ENCODE measurements around the gene KRT8.

KRT8 gene

DNA sequence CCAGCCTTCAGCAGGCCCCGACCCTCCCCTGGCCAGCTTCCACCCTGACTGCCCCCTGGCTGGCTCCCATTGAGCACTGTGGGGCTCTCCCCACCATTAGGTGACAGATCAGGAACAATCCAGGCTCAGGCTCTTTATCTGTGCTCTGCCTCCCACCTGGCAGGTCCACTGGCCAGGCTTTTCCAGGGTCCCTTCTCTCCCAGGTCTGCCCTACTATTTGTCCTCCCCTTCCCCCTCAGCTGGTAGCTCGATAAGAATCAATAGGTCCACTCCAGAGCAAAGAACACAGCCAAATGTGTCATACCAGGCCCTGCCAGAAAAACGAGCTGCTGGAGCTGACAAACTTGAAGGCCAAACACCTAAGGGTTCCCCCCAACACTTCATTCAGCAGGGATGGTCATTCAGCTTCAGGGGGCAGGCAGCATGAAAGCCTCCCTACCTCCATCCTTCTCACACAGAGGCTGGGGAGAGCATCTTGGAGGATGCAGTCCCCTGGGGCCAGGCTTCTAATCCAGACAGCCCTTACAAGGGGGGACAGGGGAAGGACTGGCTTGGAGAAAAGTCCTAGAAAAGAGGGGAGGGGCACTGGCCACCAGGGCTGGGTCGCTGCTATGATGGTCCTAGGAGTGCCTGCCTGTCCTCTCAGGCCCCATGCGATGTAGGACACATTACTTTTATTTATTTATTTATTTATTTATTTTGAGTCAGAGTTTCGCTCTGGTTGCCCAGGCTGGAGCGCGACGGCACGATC lies 42.1 kb upstream of the KRT8 start:
- Histone ChIP-seq H3K27me3 (ENCODE audit: control insufficient read depth in 2 of 2, insufficient read depth in 2 of 2, low read length in 2 of 2) (peaks cover 0 to 2% of the 10 kb centered on the region in 2 donors), H3K9ac (ENCODE audit: low read depth in 1 of 2, low read length in 2 of 2) (peak overlapping the region in 1 of 2 donors; percentile 38), H3K4me1 (ENCODE audit: control insufficient read depth in 2 of 2, insufficient read depth in 2 of 2, low read length in 2 of 2) (peaks cover 35 to 66% of the 10 kb centered on the region in 2 donors), H3K27ac (ENCODE audit: low read depth in 2 of 2, low read length in 2 of 2) (no peak overlapping the region), H3K4me3 (ENCODE audit: low read length in 2 of 2) (no peak overlapping the region), H3K9me3 (ENCODE audit: control insufficient read depth in 2 of 2, low read length in 2 of 2) (no peaks in the 10 kb centered on the region), H3K36me3 (ENCODE audit: control insufficient read depth in 2 of 2, insufficient read depth in 2 of 2, low read length in 2 of 2) (peaks cover 13 to 18% of the 10 kb centered on the region in 2 donors)

DNA sequence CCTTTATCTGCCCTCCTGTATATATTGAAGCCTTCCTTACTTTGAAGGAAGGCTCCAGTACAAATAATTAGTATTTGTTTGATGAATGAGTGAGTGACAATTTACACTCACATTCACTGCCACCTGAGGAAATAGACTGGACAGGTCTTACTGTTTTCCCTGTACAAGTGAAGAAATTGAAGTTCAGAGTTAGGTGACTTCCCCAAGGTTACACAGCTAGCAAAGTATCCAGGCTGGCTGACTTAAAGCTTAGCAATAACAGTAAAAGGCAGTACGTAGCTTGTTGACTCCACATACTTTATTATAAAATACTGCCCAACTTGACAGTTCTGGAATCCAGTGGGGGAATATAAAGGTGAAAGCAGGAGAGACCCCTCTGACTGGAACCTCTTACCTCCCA lies 41.5 kb upstream of the KRT8 start:
- H3K36me3 ChIP-seq (ENCODE audit: control insufficient read depth in 2 of 2, insufficient read depth in 2 of 2, low read length in 2 of 2) = peaks cover 8 to 12% of the 10 kb centered on the region in 2 donors
- no peak overlapping the region for H3K4me3 ChIP-seq (ENCODE audit: low read length in 2 of 2)
- H3K9ac ChIP-seq (ENCODE audit: low read depth in 1 of 2, low read length in 2 of 2) = peak overlapping the region in 1 of 2 donors; percentile 38
- peaks cover 30 to 64% of the 10 kb centered on the region in 2 donors for H3K4me1 ChIP-seq (ENCODE audit: control insufficient read depth in 2 of 2, insufficient read depth in 2 of 2, low read length in 2 of 2)
- peak overlapping the region; percentile 9 to 22 for H3K27ac ChIP-seq (ENCODE audit: low read depth in 2 of 2, low read length in 2 of 2)
- peaks cover 0 to 2% of the 10 kb centered on the region in 2 donors for H3K27me3 ChIP-seq (ENCODE audit: control insufficient read depth in 2 of 2, insufficient read depth in 2 of 2, low read length in 2 of 2)
- H3K9me3 ChIP-seq (ENCODE audit: control insufficient read depth in 2 of 2, low read length in 2 of 2) = no peaks in the 10 kb centered on the region

DNA sequence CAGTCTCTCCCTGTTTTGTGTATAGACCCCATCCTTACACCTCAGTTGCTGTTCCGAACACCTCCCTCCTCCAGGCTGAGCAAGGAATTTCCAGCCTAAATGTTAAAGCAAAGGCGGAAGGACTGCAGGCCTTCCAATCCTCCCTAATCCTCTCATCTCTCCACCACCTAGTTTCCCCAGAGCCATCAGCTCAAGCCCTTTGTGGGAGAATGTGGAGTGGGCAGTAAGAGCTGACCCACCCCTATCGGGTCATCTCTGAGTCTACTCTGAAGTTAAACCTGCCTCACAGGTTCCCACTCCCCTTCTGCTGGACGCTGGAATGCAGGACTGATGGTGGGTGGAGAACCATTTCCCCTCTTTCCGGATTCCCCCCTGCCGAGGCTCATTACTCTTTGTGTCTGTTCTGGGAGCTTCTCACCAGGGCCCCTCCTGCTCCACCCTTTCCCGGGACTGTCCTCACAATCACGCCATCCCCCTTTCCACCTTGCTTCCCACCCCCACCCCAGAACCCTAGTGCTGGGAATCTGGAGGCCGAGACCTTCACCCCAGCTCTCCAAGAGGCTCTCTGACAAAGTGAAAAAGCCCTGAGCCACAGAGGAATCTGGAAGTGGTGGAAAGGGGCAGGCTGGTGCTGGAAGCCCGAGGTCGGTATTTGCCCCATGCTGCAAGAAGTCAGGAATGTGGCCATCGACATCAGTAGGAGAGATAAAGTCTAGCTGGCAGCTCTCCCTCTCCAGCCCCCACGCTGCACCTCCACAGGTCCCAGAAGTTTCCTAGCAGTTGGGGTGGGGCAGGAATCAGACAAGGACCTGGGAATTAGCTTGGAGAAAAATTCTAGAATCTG lies 40.7 kb upstream of the KRT8 start:
- Histone ChIP-seq H3K9me3 (ENCODE audit: control insufficient read depth in 2 of 2, low read length in 2 of 2) (no peaks in the 10 kb centered on the region), H3K9ac (ENCODE audit: low read depth in 1 of 2, low read length in 2 of 2) (peak overlapping the region in 1 of 2 donors; percentile 38), H3K36me3 (ENCODE audit: control insufficient read depth in 2 of 2, insufficient read depth in 2 of 2, low read length in 2 of 2) (peaks cover under 1 to 6% of the 10 kb centered on the region in 2 donors), H3K4me1 (ENCODE audit: control insufficient read depth in 2 of 2, insufficient read depth in 2 of 2, low read length in 2 of 2) (peaks cover 27 to 56% of the 10 kb centered on the region in 2 donors), H3K27ac (ENCODE audit: low read depth in 2 of 2, low read length in 2 of 2) (peak overlapping the region in 1 of 2 donors; percentile 9), H3K27me3 (ENCODE audit: control insufficient read depth in 2 of 2, insufficient read depth in 2 of 2, low read length in 2 of 2) (peaks cover 0 to 2% of the 10 kb centered on the region in 2 donors), H3K4me3 (ENCODE audit: low read length in 2 of 2) (no peak overlapping the region)

DNA sequence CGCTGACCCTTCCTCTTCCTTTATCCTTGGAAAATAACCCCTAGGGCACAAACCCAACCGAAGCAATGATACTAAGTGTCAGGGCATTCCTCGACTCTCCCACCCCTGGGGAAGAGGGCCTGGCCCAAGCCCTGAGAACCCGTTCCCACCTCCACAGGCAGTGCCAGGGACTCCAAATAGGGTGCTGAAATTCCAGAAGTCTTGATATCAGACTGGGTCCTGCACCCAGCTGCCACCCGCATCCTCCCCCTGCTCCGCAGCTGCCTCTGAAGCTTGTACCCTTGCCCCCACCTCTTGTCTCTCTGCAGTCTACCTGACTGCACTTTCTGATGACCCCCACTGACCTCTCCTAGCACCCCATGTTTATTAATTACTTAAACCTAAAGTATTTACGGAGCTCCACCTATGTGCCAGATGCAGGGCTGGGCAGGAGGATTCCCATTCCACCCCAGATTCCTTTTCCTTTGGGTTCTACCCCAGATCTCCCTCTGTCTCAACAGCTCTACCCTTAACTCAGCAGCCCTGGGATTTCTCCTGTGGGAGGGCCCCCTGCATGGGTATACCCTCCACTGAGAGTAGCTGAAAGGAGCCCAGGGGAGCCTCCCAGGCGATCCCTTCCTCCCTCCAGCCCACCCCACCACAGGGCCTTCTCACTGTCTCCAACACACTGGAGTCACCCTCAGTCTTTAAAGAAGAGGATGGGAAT lies 40.0 kb upstream of the KRT8 start:
- Histone ChIP-seq H3K27ac (ENCODE audit: low read depth in 2 of 2, low read length in 2 of 2) (no peak overlapping the region), H3K27me3 (ENCODE audit: control insufficient read depth in 2 of 2, insufficient read depth in 2 of 2, low read length in 2 of 2) (peaks cover 0 to 2% of the 10 kb centered on the region in 2 donors), H3K4me1 (ENCODE audit: control insufficient read depth in 2 of 2, insufficient read depth in 2 of 2, low read length in 2 of 2) (peaks cover 25 to 49% of the 10 kb centered on the region in 2 donors), H3K36me3 (ENCODE audit: control insufficient read depth in 2 of 2, insufficient read depth in 2 of 2, low read length in 2 of 2) (no peaks in the 10 kb centered on the region), H3K4me3 (ENCODE audit: low read length in 2 of 2) (no peak overlapping the region), H3K9ac (ENCODE audit: low read depth in 1 of 2, low read length in 2 of 2) (no peak overlapping the region), H3K9me3 (ENCODE audit: control insufficient read depth in 2 of 2, low read length in 2 of 2) (no peaks in the 10 kb centered on the region)

DNA sequence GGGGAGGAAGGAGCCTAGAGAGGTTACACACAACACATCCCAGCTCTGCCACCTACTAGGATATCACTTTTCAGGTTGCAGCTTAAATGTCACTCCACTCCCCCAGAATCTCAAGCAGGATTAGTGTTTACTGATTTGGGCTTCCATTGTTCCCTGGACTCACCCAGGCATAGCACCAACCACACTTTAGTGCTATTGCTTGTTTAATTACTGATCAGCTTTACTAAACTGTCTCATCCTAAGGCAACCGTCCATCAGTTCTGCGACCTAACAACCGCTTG lies 38.0 kb upstream of the KRT8 start:
- H3K27me3 ChIP-seq (ENCODE audit: control insufficient read depth in 2 of 2, insufficient read depth in 2 of 2, low read length in 2 of 2) = no peaks in the 10 kb centered on the region
- H3K4me3 ChIP-seq (ENCODE audit: low read length in 2 of 2) = peak overlapping the region in 1 of 2 donors; percentile 30
- H3K27ac ChIP-seq (ENCODE audit: low read depth in 2 of 2, low read length in 2 of 2) = peak overlapping the region; percentile 84 to 87
- H3K4me1 ChIP-seq (ENCODE audit: control insufficient read depth in 2 of 2, insufficient read depth in 2 of 2, low read length in 2 of 2) = peaks cover 24 to 39% of the 10 kb centered on the region in 2 donors
- H3K9ac ChIP-seq (ENCODE audit: low read depth in 1 of 2, low read length in 2 of 2) = peak overlapping the region in 1 of 2 donors; percentile 49
- H3K9me3 ChIP-seq (ENCODE audit: control insufficient read depth in 2 of 2, low read length in 2 of 2) = no peaks in the 10 kb centered on the region
- H3K36me3 ChIP-seq (ENCODE audit: control insufficient read depth in 2 of 2, insufficient read depth in 2 of 2, low read length in 2 of 2) = no peaks in the 10 kb centered on the region

DNA sequence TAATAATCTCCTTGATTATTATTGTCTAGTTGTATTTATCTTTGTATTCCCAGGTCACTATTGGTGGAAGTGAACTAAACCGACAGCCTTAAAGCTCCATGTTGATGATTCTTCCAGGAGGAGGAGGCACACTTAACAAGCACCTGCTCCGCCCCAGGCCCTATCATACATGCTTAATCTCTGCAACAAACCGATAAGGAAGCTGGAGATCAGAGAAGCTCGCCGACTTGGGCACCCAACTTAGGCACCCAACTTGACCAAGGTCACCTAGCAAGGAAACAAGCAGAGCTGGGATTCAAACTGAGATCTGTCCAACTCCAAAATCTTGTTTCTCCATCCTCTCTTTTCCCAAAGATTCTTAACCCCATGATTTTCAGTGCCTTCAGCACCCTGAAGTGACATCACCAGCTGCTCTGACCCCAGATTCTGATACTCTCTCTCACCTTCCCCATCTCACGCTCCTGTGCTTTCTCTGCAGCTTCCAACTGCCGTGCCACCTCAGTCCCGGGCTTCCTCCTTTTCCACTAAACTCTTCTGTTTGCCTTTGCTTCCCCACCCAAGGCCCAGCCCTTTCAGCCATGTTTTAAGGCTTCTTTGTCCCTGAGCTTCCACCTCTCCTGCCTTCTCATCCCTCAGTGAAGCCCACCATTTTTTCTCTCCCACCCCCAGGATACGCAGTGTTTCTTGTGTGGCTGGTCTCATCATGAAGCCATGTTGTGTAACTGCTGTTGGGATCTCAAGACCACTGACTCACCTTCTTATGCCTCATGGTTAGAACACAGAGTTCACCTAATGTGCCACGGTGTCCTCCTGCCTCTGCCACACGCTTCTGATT lies 37.4 kb upstream of the KRT8 start:
- Histone ChIP-seq H3K27me3 (ENCODE audit: control insufficient read depth in 2 of 2, insufficient read depth in 2 of 2, low read length in 2 of 2) (no peaks in the 10 kb centered on the region), H3K36me3 (ENCODE audit: control insufficient read depth in 2 of 2, insufficient read depth in 2 of 2, low read length in 2 of 2) (no peaks in the 10 kb centered on the region), H3K9ac (ENCODE audit: low read depth in 1 of 2, low read length in 2 of 2) (peak overlapping the region; percentile 34 to 49), H3K4me3 (ENCODE audit: low read length in 2 of 2) (peak overlapping the region; percentile 20 to 30), H3K9me3 (ENCODE audit: control insufficient read depth in 2 of 2, low read length in 2 of 2) (no peaks in the 10 kb centered on the region), H3K27ac (ENCODE audit: low read depth in 2 of 2, low read length in 2 of 2) (peak overlapping the region; percentile 84 to 87), H3K4me1 (ENCODE audit: control insufficient read depth in 2 of 2, insufficient read depth in 2 of 2, low read length in 2 of 2) (peaks cover 22 to 37% of the 10 kb centered on the region in 2 donors)

DNA sequence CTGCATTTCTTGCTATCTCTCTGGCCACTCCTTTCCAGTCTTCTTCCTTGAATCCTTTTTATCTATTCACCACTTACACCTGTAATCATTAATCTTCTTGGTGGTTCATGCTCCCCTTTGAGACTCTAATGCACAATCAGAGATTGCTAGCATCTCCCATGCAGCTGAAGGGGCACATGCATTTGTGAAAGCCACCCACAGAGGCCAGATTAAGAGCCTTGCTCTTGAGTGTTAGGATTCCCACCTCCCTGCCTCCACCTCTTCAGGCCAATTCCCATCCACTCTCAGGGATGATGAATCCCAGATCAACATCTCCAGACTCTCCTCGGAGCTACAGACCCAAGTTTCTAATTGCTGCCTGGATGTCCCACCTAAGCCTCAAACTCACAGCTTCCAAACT lies 24.7 kb upstream of the KRT8 start:
- Histone ChIP-seq H3K9me3 (ENCODE audit: control insufficient read depth in 2 of 2, low read length in 2 of 2) (no peaks in the 10 kb centered on the region), H3K4me3 (ENCODE audit: low read length in 2 of 2) (no peak overlapping the region), H3K9ac (ENCODE audit: low read depth in 1 of 2, low read length in 2 of 2) (no peak overlapping the region), H3K27ac (ENCODE audit: low read depth in 2 of 2, low read length in 2 of 2) (no peak overlapping the region), H3K27me3 (ENCODE audit: control insufficient read depth in 2 of 2, insufficient read depth in 2 of 2, low read length in 2 of 2) (no peaks in the 10 kb centered on the region), H3K4me1 (ENCODE audit: control insufficient read depth in 2 of 2, insufficient read depth in 2 of 2, low read length in 2 of 2) (peaks cover 33 to 36% of the 10 kb centered on the region in 2 donors), H3K36me3 (ENCODE audit: control insufficient read depth in 2 of 2, insufficient read depth in 2 of 2, low read length in 2 of 2) (no peaks in the 10 kb centered on the region)

DNA sequence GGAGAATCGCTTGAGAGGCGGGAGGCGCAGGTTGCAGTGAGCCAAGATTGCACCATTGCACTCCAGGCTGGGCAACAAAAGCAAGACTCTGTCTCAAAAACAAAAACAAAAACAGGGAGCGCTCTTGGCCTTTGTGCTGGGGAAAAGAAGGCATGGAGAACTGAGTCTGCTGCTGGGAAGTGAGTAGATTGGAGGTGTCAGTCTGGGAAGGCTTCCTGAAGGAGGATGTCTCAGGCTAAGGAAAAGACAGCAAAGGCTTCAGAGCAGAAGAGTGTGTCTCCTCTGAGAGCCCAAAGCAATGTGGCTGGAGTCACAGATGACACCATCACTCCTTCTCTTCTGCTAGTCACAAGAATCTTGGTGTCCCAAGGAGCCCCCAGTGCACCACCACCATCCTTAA lies 23.1 kb upstream of the KRT8 start:
- Histone ChIP-seq H3K4me1 (ENCODE audit: control insufficient read depth in 2 of 2, insufficient read depth in 2 of 2, low read length in 2 of 2) (peaks cover 34 to 40% of the 10 kb centered on the region in 2 donors), H3K36me3 (ENCODE audit: control insufficient read depth in 2 of 2, insufficient read depth in 2 of 2, low read length in 2 of 2) (no peaks in the 10 kb centered on the region), H3K9ac (ENCODE audit: low read depth in 1 of 2, low read length in 2 of 2) (peak overlapping the region; percentile 17 to 69), H3K4me3 (ENCODE audit: low read length in 2 of 2) (peak overlapping the region in 1 of 2 donors; percentile 29), H3K27me3 (ENCODE audit: control insufficient read depth in 2 of 2, insufficient read depth in 2 of 2, low read length in 2 of 2) (no peaks in the 10 kb centered on the region), H3K9me3 (ENCODE audit: control insufficient read depth in 2 of 2, low read length in 2 of 2) (no peaks in the 10 kb centered on the region), H3K27ac (ENCODE audit: low read depth in 2 of 2, low read length in 2 of 2) (peak overlapping the region; percentile 96 to 97)

DNA sequence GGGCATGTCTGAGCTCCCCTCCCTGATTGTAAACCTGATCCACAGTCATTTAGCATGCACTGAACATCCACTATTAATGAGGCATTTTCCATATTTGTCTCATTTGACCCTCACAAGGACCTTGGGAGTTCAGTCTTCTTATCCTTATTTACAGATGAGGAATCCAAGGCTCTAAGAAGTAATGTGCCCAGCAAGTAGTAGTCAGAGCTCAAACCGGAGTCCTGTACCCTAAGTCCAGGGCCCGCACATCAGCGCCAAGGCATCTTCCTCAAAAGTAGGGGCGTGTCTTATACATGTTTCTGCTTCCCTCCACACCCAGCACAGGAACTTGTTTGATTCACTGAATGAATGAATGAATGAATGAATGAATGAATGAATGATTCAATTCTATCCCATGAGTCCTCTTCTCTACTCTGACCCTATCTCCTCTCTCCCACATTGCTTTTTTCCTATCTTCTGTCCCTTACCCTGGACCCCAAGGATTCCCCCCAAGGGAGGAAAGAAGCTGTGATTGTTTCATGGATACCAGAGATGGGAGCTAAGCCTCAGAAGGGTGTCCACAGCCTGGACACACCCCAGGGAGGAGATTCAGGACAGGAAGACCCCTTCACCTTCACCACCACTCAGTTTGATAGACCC lies 21.8 kb upstream of the KRT8 start:
- Histone ChIP-seq H3K27ac (ENCODE audit: low read depth in 2 of 2, low read length in 2 of 2) (peak overlapping the region; percentile 96 to 97), H3K4me3 (ENCODE audit: low read length in 2 of 2) (peak overlapping the region; percentile 4 to 52), H3K9me3 (ENCODE audit: control insufficient read depth in 2 of 2, low read length in 2 of 2) (no peaks in the 10 kb centered on the region), H3K36me3 (ENCODE audit: control insufficient read depth in 2 of 2, insufficient read depth in 2 of 2, low read length in 2 of 2) (no peaks in the 10 kb centered on the region), H3K9ac (ENCODE audit: low read depth in 1 of 2, low read length in 2 of 2) (peak overlapping the region; percentile 42 to 69), H3K4me1 (ENCODE audit: control insufficient read depth in 2 of 2, insufficient read depth in 2 of 2, low read length in 2 of 2) (peaks cover 42 to 51% of the 10 kb centered on the region in 2 donors), H3K27me3 (ENCODE audit: control insufficient read depth in 2 of 2, insufficient read depth in 2 of 2, low read length in 2 of 2) (no peaks in the 10 kb centered on the region)

All from mucosa of rectum (tissue), 2 donors.